Activated T-helper 1 cell treated with Interleukin-2 at 50 U/mL for 16 hours (primary cell): ENCODE data around the gene LONRF2.
"Not testable (repeated sequence)": the region's sequence is repeated elsewhere in the genome, so short reads cannot be mapped to it uniquely, and the experiment has no call there.

Experiments used
- DNase-seq: peaks from one replicate; pipeline ENCODE4 v3.0.0-alpha.2; 2020; ENCODE audit warnings: low read depth

The LONRF2 gene

GRCh38 chr2:100253786-100254185 lies 68.5 kb downstream of the LONRF2 start:
- DNase-seq: no peak

DNA sequence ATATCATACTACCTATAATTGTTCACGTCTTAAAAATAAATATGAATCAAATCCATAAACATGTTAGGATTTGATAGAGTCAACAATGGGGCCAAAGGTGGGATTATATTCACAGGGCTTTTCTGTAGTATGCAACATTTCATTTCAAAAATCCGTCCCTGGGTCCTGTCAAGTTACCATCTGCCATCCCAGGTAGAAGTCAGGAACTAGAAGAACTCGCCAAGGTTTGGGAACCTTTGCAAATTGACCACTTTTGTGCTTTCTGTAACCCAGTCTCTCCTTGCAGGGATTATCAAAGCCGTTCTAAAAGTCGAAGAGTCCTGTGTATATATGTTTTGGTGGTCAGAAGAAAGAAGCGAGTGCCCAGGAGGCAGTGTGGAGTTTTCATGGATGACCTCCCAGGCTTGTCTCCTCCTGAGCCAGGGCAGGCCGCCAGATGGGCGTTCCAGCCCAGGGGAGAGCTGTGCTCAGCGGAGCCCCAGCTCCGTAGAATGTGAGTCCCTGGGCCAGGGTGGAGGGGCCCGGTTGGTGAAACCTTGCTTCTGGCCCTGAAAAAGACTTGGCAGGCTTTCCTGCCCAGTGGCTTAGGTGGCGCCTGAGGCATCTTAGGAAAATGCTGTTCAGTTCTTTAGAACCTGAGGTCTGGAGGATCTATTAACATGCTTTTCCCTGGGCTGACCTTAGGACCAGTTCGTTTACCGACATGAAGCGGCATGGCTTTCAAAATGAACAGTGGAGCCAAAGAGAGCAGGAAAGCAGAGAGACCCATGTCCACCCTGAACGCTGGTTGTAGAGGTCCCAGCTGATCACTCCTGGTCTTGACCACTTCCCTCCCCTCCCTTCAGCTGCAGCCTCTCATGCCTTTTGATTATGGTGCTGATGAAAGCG lies 69.2 kb downstream of the LONRF2 start:
- no peak for DNase-seq

GRCh38 chr2:100250645-100251044 lies 71.7 kb downstream of the LONRF2 start:
- DNase-seq: no peak

DNA sequence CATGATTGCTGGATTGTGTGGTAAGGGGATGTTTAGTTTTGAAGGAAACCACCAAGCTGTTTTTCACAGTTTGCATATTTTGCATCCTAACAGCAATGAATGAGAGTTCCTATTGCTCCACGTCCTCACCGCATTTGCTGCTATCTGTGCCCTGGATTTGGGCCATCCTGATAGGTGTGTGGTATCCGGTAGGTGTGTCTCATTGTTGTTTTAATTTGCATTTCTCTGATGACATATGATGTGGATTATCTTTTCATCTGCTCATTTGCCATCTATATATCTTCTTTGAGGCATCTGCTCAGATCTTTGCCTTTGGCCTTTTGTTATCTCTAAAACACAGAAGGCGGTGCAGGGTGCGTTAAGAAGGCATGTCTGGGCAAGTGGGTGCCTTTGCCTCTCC lies 73.3 kb downstream of the LONRF2 start:
- no peak for DNase-seq

DNA sequence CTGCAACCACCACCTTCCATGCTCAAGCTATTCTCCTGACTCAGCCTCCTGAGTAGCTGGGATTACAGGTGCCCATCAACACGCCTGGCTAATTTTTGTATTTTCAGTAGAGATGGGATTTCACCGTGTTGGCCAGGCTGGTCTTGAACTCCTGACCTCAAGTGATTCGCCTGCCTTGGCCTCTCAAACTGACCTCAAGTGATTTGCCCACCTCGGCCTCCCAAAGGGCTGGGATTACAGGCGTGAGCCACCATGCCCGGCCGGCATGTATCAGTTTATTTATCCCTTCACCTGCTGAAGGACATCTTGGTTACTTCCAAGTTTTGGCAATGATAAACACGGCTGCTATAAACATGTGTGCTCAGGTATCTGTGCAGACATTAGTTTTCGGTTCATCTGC lies 73.7 kb downstream of the LONRF2 start:
- not testable (repeated sequence) for DNase-seq

GRCh38 chr2:100248044-100248330 lies 74.3 kb downstream of the LONRF2 start:
- DNase-seq: no peak

- DNase-seq: no peak
These were observed 74.9 kb downstream of the LONRF2 start for GRCh38 chr2:100247256-100248043.

DNA sequence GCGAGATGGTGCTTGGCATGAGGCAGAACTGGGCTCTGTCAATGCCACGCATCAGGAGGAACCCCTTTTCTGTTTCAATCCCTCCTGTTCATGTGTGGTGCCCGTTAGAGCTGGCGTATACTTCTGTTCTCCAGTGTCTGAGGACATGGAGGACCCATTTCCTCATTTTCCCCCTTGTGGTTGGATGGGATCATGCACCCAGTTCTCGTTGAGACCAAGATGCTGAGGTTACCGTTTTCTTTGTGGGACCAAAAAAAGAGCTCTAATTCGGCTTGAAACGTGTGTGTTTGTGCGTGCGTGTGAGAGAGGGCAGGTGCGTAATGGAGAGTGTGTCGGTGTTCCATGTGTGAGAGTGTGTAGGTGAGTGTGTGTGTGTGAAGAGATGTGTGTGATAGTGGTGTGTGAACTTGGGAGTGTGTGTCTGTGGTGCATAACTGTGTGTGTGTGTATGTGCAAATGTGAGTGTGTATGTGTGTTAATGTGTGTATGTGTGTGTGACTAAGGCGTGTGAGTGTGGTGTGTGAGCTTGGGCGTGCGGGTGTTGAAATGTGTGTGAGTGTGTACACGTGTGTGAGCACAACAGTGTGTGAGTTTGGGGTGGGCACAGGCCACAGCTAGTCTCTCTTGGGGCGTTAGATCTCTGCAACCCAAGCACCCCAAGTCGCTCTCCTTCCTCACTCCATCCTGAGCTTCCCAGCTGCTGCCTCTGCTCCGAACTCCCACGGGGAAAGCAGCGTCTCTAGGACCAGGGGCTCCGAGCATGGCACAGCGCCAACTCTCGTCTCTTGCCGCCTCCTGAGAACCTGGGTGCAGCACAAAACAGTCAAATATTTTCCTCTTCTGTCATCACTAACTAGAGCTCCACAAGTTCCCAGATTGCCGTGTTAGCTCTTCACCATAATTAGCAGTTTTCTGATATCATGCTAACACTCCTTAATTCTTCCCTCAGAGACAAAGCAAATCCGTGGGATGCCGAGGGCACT lies 75.8 kb downstream of the LONRF2 start:
- no peak for DNase-seq

DNA sequence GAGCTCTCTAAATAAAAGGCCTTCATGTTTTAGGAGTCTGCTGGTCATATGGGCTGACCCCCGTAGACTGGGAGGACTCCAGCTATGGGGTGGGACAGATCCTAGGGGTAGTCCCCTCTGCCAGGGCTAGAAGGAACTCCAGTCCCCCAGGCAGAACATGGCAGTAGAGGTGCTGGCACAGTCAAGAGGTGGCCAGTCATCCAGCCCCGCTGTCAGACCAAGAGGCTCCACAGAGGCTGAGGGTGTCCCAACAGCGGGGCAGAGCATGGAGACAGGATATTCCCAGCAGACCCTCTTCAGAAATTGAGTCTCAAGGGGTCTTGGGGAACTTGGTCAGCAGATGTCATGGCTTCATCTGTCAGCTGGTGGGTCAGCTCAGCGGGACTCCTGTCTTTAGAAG lies 76.6 kb downstream of the LONRF2 start:
- DNase-seq: no peak

DNA sequence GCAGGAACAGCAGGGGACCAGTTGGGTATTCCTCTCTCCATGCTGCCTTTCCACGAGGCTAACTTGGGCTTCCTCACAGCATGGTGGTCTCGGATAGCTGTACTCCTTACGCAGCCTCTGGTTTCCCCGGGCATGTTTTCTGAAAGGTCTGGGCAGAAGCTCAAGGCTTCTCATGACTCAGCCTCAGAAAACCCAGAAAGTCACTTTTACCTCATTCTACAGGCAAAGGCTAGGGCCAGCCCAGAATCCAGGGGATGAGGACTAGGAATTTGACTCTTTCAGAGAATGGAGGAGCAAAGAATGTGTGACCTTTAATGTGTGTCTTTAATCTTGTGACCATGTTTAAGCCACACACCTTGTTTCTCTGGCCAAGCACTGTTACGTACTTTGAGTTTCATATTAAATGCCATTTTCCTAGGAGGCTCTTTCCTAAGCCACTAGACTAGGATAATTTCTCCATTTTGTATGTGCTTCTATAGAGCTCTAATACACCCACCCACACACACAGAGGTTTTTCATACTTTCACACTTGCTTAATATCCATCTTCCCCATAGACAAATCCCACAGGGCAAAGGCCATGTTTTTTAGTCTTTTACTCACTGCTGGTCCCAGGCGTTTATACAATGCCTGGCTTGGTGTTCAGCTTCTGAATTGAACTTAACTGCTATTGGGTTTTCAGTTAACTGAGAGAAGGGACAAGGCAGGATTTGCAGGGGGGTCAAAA lies 77.3 kb downstream of the LONRF2 start:
- DNase-seq: no peak

- DNase-seq: no peak
These were observed 78.7 kb downstream of the LONRF2 start for GRCh38 chr2:100243631-100244030.

- no peak for DNase-seq
These were observed 79.2 kb downstream of the LONRF2 start for GRCh38 chr2:100242891-100243619.

GRCh38 chr2:100242476-100242875 lies 79.8 kb downstream of the LONRF2 start:
- DNase-seq: no peak

GRCh38 chr2:100241236-100241635 lies 81.1 kb downstream of the LONRF2 start:
- DNase-seq: no peak

DNA sequence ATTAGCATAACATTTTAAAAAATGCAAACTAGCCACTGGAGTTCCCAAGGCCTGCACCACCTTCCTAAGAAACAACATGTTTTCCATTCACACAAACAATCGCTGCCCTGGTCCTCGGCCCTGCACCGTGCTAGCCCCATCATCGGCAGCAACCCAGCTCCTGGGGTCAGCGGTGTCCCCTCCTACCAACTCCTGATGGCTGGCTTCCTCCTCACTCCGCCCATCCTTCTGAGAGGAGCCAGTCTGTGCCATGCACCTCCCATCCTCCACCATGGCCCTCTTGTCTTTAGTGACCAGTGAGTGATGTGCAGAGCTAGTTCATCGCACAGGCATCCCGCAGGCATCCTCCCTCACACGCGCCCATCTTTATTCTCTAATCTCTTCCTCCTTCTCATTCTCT lies 81.9 kb downstream of the LONRF2 start:
- no peak for DNase-seq

DNA sequence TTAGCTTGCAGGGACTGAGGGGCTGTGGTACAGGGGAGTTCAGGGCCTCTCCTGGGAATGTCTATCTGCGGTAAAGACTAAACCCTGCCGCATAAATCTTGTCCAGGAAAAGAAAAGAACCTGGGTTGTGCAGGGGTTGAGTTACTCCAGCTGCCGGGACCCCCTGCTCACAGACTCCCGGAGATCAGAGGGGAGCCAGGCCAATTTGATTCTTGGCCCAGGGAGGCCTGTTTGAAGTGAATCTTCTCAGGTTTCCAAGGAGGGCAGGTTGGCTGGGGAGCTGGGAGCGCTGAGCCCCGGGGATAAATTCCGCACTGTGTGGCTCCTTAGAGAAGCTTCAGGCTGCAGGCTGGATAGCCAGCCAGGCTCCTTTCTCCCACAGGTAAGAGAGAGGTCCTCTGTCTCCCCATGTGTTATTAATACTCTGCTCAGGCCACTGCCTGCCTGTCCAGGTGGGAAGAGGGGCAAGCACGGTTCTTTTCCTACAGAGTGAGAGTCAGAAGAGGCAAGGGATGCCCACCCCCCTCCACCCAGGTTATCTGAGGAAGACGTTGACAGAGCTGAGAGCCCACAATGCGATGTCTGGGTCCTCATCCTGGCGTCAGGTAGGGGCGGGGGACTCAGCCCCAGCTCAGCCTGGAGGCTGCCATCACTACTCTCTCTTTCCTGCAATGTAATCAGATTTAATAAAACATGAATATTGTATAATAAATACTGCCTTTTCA lies 82.7 kb downstream of the LONRF2 start:
- no peak for DNase-seq

- DNase-seq: no peak
These were observed 83.8 kb downstream of the LONRF2 start for GRCh38 chr2:100238471-100238870.

- no peak for DNase-seq
These were observed 84.5 kb downstream of the LONRF2 start for GRCh38 chr2:100237770-100238169.

DNA sequence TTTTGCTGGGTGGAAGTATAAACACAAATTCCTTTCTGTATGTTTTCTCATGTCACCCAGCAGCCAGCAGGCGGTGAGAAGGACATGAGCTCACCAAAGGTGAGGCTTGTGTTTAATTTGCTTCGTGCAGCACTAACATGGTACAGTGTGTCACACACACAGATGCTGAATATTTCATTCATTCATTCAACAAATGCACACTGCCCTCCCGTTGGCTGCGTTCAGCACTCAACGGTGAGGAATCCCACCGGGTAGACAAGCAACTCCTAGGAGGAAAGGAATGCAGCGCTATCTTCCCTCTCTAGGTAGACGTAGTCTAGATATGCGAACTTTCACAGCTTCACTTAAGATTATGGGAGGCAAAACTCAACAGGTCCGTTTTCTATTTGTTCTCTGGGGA lies 85.1 kb downstream of the LONRF2 start:
- DNase-seq: no peak

DNA sequence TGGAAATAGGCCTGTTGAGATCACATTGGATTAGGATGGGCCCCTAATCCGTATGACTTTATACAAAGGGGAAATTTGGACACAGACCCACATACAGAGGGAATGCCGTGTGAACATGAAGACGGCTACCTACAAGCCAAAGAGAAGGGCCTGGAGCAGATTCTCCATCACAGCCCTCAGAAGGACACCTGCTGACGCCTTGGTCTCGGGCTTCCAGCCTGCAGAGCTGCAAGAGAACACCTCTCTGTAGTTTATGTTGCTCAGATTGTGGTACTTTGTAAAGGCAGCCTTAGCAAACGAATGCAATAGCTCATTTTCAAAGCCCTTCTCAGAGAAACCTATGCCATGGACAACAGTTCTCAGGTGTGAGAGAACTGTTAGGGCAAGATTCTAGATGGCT lies 86.1 kb downstream of the LONRF2 start:
- DNase-seq: no peak
